H9 (cell line): ENCODE measurements around the gene PRADC1. TPM values are rescaled to one million over a fixed set of nuclear protein-coding genes. Genes with fewer than 3 reads are reported as not detected.
A peak's percentile ranks its signal among the peaks of the same experiment; 100 is the strongest.

ENCODE experiments used
- DNase-seq: peaks from one replicate; pipeline ENCODE4 v3.0.0-alpha.2; 2017
- H2AFZ ChIP-seq: one replicate; pipeline ENCODE4 v1.6.1; 2013; ENCODE audit warnings: mild to moderate bottlenecking, low read length, control low read depth, moderate library complexity
- H2AK5ac ChIP-seq: 2 replicates; pipeline ENCODE4 v1.6.1; 2013; ENCODE audit warnings: low read length, control low read depth, mixed read lengths; ENCODE audit not compliant: insufficient read length
- H2BK120ac ChIP-seq: one replicate; pipeline ENCODE4 v1.6.1; 2013; ENCODE audit warnings: low read depth, mild to moderate bottlenecking, low read length, control low read depth, inconsistent platforms; ENCODE audit not compliant: poor library complexity, severe bottlenecking
- H2BK12ac ChIP-seq: 2 replicates; pipeline ENCODE4 v1.6.1; 2013; ENCODE audit warnings: low read length, control low read depth, mixed read lengths, low read depth; ENCODE audit not compliant: insufficient read length
- H2BK15ac ChIP-seq: 2 replicates; pipeline ENCODE4 v1.6.1; 2013; ENCODE audit warnings: low read depth, low read length, control low read depth
- H2BK20ac ChIP-seq: one replicate; pipeline ENCODE4 v1.6.1; 2013; ENCODE audit warnings: low read depth, mild to moderate bottlenecking, low read length, control low read depth, inconsistent platforms; ENCODE audit not compliant: poor library complexity, severe bottlenecking
- H2BK5ac ChIP-seq: 2 replicates; pipeline ENCODE4 v1.6.1; 2013; ENCODE audit warnings: low read length, control low read depth, mixed read lengths; ENCODE audit not compliant: insufficient read length
- H3K14ac ChIP-seq: 2 replicates; pipeline ENCODE4 v1.6.1; 2013; ENCODE audit warnings: low read length, control low read depth; ENCODE audit not compliant: insufficient read depth
- H3K18ac ChIP-seq: 2 replicates; pipeline ENCODE4 v1.6.1; 2013; ENCODE audit warnings: low read depth, mild to moderate bottlenecking, mixed read lengths, low read length, control low read depth; ENCODE audit not compliant: insufficient read length
- H3K23ac ChIP-seq: 2 replicates; pipeline ENCODE4 v1.6.1; 2013; ENCODE audit warnings: low read length, control low read depth, mixed read lengths, low read depth; ENCODE audit not compliant: insufficient read length
- H3K23me2 ChIP-seq: 2 replicates; pipeline ENCODE4 v1.6.1; 2013; ENCODE audit warnings: low read depth, mild to moderate bottlenecking, mixed read lengths, low read length, control low read depth; ENCODE audit not compliant: insufficient read length, poor library complexity, severe bottlenecking
- H3K27ac ChIP-seq: 2 replicates; pipeline ENCODE4 v1.5.1; 2013; ENCODE audit warnings: low read length, control low read depth, mixed read lengths, low read depth; ENCODE audit not compliant: insufficient read length
- H3K27me3 ChIP-seq: 2 replicates; pipeline ENCODE4 v1.6.1; 2013; ENCODE audit warnings: low read length, control low read depth, inconsistent platforms; ENCODE audit not compliant: insufficient read depth
- H3K4ac ChIP-seq: 2 replicates; pipeline ENCODE4 v1.6.1; 2013; ENCODE audit warnings: low read depth, mild to moderate bottlenecking, control low read depth, inconsistent platforms, low read length, moderate library complexity
- H3K4me1 ChIP-seq: 2 replicates; pipeline ENCODE4 v1.6.1; 2013; ENCODE audit warnings: low read length, control low read depth, inconsistent platforms; ENCODE audit not compliant: insufficient read depth
- H3K4me2 ChIP-seq: 2 replicates; pipeline ENCODE4 v1.6.1; 2013; ENCODE audit warnings: low read length, control low read depth, mixed read lengths; ENCODE audit not compliant: insufficient read length, insufficient read depth
- H3K56ac ChIP-seq: 2 replicates; pipeline ENCODE4 v1.6.1; 2013; ENCODE audit warnings: low read depth, mild to moderate bottlenecking, mixed read lengths, low read length, control low read depth; ENCODE audit not compliant: insufficient read length
- H3K79me1 ChIP-seq: 2 replicates; pipeline ENCODE4 v1.6.1; 2013; ENCODE audit warnings: low read depth, mild to moderate bottlenecking, moderate library complexity, low read length, control low read depth, inconsistent platforms; ENCODE audit not compliant: insufficient read depth, poor library complexity, severe bottlenecking
- H3K79me2 ChIP-seq: 2 replicates; pipeline ENCODE4 v1.6.1; 2013; ENCODE audit warnings: low read length, control low read depth, inconsistent platforms; ENCODE audit not compliant: insufficient read depth
- H3K9ac ChIP-seq: 2 replicates; pipeline ENCODE4 v1.6.1; 2013; ENCODE audit warnings: low read length, control low read depth, mixed read lengths; ENCODE audit not compliant: insufficient read length; ENCODE audit errors: extremely low read depth
- H3K9me3 ChIP-seq: one replicate; pipeline ENCODE4 v1.6.1; 2013; ENCODE audit warnings: low read depth, low read length, inconsistent platforms; ENCODE audit not compliant: control insufficient read depth
- H3T11ph ChIP-seq: one replicate; pipeline ENCODE4 v1.6.1; 2013; ENCODE audit warnings: mild to moderate bottlenecking, low read length, control low read depth, inconsistent platforms
- H4K20me1 ChIP-seq: one replicate; pipeline ENCODE4 v1.6.1; 2013; ENCODE audit not compliant: control insufficient read depth, insufficient read length, insufficient read depth
- H4K5ac ChIP-seq: 2 replicates; pipeline ENCODE4 v1.6.1; 2013; ENCODE audit warnings: low read depth, mild to moderate bottlenecking, mixed read lengths, low read length, control low read depth; ENCODE audit not compliant: insufficient read length
- H4K8ac ChIP-seq: replicated peaks from 2 replicates; pipeline ENCODE4 v1.6.1; 2013; ENCODE audit warnings: low read length, control low read depth, mixed read lengths, low read depth; ENCODE audit not compliant: insufficient read length
- H4K91ac ChIP-seq: 2 replicates; pipeline ENCODE4 v1.6.1; 2013; ENCODE audit warnings: low read depth, mild to moderate bottlenecking, moderate library complexity, mixed read lengths, low read length, control low read depth; ENCODE audit not compliant: insufficient read length
- H3K27ac Mint-ChIP-seq, 3 experiments: 2 replicates in 2 of 3; 3 replicates in 1 of 3; pipeline ENCODE4 v1.8.0; 2020 to 2021; ENCODE audit warnings: mixed read lengths in 3 of 3, mild to moderate bottlenecking in 1 of 3, moderate library complexity in 1 of 3
- H3K27me3 Mint-ChIP-seq: 2 replicates; pipeline ENCODE4 v1.8.0; 2021; ENCODE audit warnings: low read depth, mild to moderate bottlenecking, moderate library complexity, mixed read lengths
- H3K36me3 Mint-ChIP-seq, 3 experiments: 2 replicates in 2 of 3; 3 replicates in 1 of 3; pipeline ENCODE4 v1.8.0; 2020 to 2021; ENCODE audit warnings: low read depth in 3 of 3, mixed read lengths in 3 of 3; ENCODE audit not compliant: insufficient read depth in 1 of 3
- H3K4me1 Mint-ChIP-seq, 2 experiments: 2 replicates each; pipeline ENCODE4 v1.8.0; 2020; ENCODE audit warnings: mixed read lengths in 2 of 2
- H3K4me3 Mint-ChIP-seq, 2 experiments: 2 replicates in 1 of 2; 3 replicates in 1 of 2; pipeline ENCODE4 v1.8.0; 2020 to 2021; ENCODE audit warnings: mild to moderate bottlenecking in 2 of 2, mixed read lengths in 2 of 2, moderate library complexity in 1 of 2
- H3K9me3 Mint-ChIP-seq, 2 experiments: 2 replicates in 1 of 2; 3 replicates in 1 of 2; pipeline ENCODE4 v1.8.0; 2020; ENCODE audit warnings: mild to moderate bottlenecking in 2 of 2, mixed read lengths in 2 of 2, moderate library complexity in 1 of 2
- WGBS: extraction: QIAGEN DNeasy Blood & Tissue Kit; methylation state at CpG from one replicate; pipeline ENCODE4 v1.1.7; 2013; ENCODE audit warnings: missing lambda C conversion rate, low lambda C conversion rate, mixed read lengths; ENCODE audit not compliant: insufficient read length; ENCODE audit errors: extremely low coverage; 5-methylcytosine and 5-hydroxymethylcytosine counted together
- total RNA-seq: library from RNA; stranded (reverse); gene quantifications from 2 replicates; pipeline ENCODE4 v1.2.1, GENCODE V29; 2021
- TF ChIP-seq, protein P1 (sequence below): fragments of 200-600 bp; sonication (generic); conservative IDR thresholded peaks from 3 replicates; pipeline ENCODE4 v1.8.0; 2021; ENCODE audit warnings: antibody characterized with exemption, mild to moderate bottlenecking

Gene PRADC1
- total RNA-seq, 1 experiment from 2014 or later = 9.6 TPM

DNA sequence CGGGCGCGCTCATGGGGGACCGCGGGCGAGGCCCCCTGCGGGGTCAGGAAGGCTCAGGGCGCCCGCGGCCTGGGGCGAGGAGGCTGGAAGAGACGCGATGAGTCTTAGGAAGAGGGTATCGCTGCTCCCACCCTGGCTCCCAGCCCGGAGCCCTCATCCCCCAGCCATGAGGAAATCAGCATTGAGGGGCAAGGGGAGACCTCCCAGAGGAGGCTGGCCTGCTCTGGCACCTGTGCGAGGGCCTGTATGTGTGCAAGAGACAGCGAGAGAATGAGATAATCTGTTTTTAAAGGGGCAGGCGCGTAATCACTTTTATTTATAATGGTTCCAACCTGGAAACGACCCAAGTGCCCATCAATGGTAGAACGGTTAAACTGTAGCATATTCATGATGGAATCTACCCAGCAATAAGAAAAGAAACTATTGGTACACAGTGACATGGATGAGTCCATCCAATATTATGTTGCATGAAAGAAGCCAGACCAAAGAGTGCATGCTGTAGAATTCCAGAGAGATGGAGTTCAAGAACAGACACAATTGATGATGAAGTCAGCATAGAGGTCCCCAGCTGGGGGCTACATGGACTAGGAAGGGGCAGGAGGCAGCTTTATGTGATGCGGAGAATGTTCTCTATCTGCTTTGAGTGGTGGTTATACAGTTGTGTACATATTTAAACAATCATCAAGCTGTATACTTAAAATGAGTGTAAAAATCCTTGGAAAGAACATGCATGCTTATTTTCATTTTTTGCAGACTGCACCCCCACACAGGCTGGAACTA lies 36.8 kb upstream of the PRADC1 start:
- H2AFZ ChIP-seq = no peak overlapping the region
- no peak overlapping the region for H4K91ac ChIP-seq
- peak overlapping the region; percentile 17 for H3K9ac ChIP-seq
- no peak overlapping the region for H2BK20ac ChIP-seq
- H4K8ac ChIP-seq = no peak overlapping the region
- H3K9me3 Mint-ChIP-seq = no peaks in the 10 kb centered on the region
- no peak for DNase-seq
- TF ChIP-seq, protein P1, sequence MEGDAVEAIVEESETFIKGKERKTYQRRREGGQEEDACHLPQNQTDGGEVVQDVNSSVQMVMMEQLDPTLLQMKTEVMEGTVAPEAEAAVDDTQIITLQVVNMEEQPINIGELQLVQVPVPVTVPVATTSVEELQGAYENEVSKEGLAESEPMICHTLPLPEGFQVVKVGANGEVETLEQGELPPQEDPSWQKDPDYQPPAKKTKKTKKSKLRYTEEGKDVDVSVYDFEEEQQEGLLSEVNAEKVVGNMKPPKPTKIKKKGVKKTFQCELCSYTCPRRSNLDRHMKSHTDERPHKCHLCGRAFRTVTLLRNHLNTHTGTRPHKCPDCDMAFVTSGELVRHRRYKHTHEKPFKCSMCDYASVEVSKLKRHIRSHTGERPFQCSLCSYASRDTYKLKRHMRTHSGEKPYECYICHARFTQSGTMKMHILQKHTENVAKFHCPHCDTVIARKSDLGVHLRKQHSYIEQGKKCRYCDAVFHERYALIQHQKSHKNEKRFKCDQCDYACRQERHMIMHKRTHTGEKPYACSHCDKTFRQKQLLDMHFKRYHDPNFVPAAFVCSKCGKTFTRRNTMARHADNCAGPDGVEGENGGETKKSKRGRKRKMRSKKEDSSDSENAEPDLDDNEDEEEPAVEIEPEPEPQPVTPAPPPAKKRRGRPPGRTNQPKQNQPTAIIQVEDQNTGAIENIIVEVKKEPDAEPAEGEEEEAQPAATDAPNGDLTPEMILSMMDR = no peak
- no peak overlapping the region for H3K27ac ChIP-seq
- WGBS = no CpG with 5 or more reads among the region's 22 CpGs
- H3K4me2 ChIP-seq = peak overlapping the region; percentile 42
- no peak overlapping the region for H3K27ac Mint-ChIP-seq
- H2BK12ac ChIP-seq = no peak overlapping the region
- H3K56ac ChIP-seq = no peak overlapping the region
- H3T11ph ChIP-seq = no peak overlapping the region
- H2BK15ac ChIP-seq = no peak overlapping the region
- no peaks in the 10 kb centered on the region for H3K79me1 ChIP-seq
- peaks cover 45% of the 10 kb centered on the region for H3K27me3 Mint-ChIP-seq
- H3K4me1 ChIP-seq = peaks cover 5% of the 10 kb centered on the region; the same call in 1 of the 2 replicates
- H3K23me2 ChIP-seq = peaks cover 9% of the 10 kb centered on the region
- no peak overlapping the region for H3K18ac ChIP-seq
- H3K14ac ChIP-seq = no peak overlapping the region
- H2BK120ac ChIP-seq = no peak overlapping the region
- peaks cover 0 to 9% (median 4%) of the 10 kb centered on the region in 3 experiments; a peak in 5 of 7 replicates for H3K36me3 Mint-ChIP-seq
- no peak overlapping the region for H4K5ac ChIP-seq
- H4K20me1 ChIP-seq = no peaks in the 10 kb centered on the region
- no peaks in the 10 kb centered on the region; the same call in 1 of the 2 replicates for H3K27me3 ChIP-seq
- no peak overlapping the region for H3K23ac ChIP-seq
- H3K4ac ChIP-seq = no peak overlapping the region
- H2AK5ac ChIP-seq = no peak overlapping the region
- H2BK5ac ChIP-seq = no peak overlapping the region
- peaks cover 9 to 24% of the 10 kb centered on the region in 2 experiments for H3K4me1 Mint-ChIP-seq
- peak overlapping the region; percentile 58 to 72 for H3K4me3 Mint-ChIP-seq
- no peaks in the 10 kb centered on the region for H3K9me3 ChIP-seq
- no peaks in the 10 kb centered on the region for H3K79me2 ChIP-seq
